GM12878 (cell line): Measurements from ENCODE around the gene LRRC23. TPM values are rescaled to one million over a fixed set of nuclear protein-coding genes. Genes with fewer than 3 reads are reported as not detected.

Experiments used
- EGR1 ChIP-seq, 2 experiments: IDR thresholded peaks; 1 replicate in 1 of 2; 2 replicates in 1 of 2; pipeline ENCODE4 v1.6.1; 2011 to 2012; ENCODE audit warnings: low read depth in 2 of 2, low read length in 2 of 2, borderline replicate concordance in 1 of 2, mild to moderate bottlenecking in 1 of 2, moderate library complexity in 1 of 2
- EP300 ChIP-seq, 2 experiments: fragments of 150-350 bp in 1 of 2; IDR thresholded peaks; 2 replicates each; pipeline ENCODE4 v1.6.1; 2011 to 2012; ENCODE audit warnings: low read depth in 2 of 2, low read length in 2 of 2, borderline replicate concordance in 1 of 2, improper control_type of control experiment in 1 of 2, inconsistent platforms in 1 of 2; ENCODE audit not compliant: control insufficient read depth in 1 of 2
- MYB ChIP-seq: fragments of 150-350 bp; IDR thresholded peaks from 2 replicates; pipeline ENCODE4 v1.6.1; 2014; ENCODE audit warnings: mild to moderate bottlenecking, low read depth, low read length, borderline replicate concordance
- NFYB ChIP-seq: IDR thresholded peaks from 2 replicates; pipeline ENCODE4 v1.6.1; 2011; ENCODE audit warnings: low read depth, mild to moderate bottlenecking, low read length, improper control_type of control experiment, moderate library complexity; ENCODE audit not compliant: insufficient read depth
- NKRF ChIP-seq: fragments of 450-650 bp; conservative IDR thresholded peaks from 2 replicates; pipeline ENCODE4 v1.6.1; 2017; ENCODE audit warnings: mild to moderate bottlenecking, moderate library complexity
- TCF12 ChIP-seq: IDR thresholded peaks from 2 replicates; pipeline ENCODE4 v1.6.1; 2011; ENCODE audit warnings: low read depth, mild to moderate bottlenecking, low read length
- polyA plus RNA-seq, 11 experiments: library from polyadenylated mRNA; depleted of rRNA in 4 of 11; unstranded in 6 of 11; stranded (reverse) in 5 of 11; fragments of >200 nt; fragmentation: Nextera tagmentation in 4 of 11; fragmentation: Illumina TruSeq in 1 of 11; extraction: Ambion mirVana in 4 of 11; extraction: Trizol in 1 of 11; gene quantifications; 1 replicate in 1 of 11; 2 replicates in 10 of 11; pipeline versions ENCODE4 v1.2.1 to v1.2.3, GENCODE V29; 2011 to 2016; ENCODE audit warnings: inconsistent platforms in 2 of 11, missing spikeins in 2 of 11, low read depth in 1 of 11
- total RNA-seq, 4 experiments: library from RNA; depleted of rRNA in 3 of 4; stranded (reverse); fragments of >200 nt in 3 of 4; fragmentation: Illumina TruSeq in 1 of 4; extraction: Trizol in 1 of 4; gene quantifications; 2 replicates each; pipeline versions ENCODE4 v1.2.1 to v1.2.3, GENCODE V29; 2013 to 2021
- TF ChIP-seq, protein P1 (sequence below): IDR thresholded peaks from 2 replicates; pipeline ENCODE4 v1.6.1; 2011; ENCODE audit warnings: borderline replicate concordance, low read depth, mild to moderate bottlenecking, moderate library complexity, low read length; ENCODE audit not compliant: insufficient read depth, poor library complexity, severe bottlenecking

The LRRC23 gene
- total and polyA plus RNA-seq, 10 of the 15 experiments (the other 5 are each of a cell fraction or from before 2014, with no cell fraction given) = 1.4 to 6.9 (median 3.4) TPM

DNA sequence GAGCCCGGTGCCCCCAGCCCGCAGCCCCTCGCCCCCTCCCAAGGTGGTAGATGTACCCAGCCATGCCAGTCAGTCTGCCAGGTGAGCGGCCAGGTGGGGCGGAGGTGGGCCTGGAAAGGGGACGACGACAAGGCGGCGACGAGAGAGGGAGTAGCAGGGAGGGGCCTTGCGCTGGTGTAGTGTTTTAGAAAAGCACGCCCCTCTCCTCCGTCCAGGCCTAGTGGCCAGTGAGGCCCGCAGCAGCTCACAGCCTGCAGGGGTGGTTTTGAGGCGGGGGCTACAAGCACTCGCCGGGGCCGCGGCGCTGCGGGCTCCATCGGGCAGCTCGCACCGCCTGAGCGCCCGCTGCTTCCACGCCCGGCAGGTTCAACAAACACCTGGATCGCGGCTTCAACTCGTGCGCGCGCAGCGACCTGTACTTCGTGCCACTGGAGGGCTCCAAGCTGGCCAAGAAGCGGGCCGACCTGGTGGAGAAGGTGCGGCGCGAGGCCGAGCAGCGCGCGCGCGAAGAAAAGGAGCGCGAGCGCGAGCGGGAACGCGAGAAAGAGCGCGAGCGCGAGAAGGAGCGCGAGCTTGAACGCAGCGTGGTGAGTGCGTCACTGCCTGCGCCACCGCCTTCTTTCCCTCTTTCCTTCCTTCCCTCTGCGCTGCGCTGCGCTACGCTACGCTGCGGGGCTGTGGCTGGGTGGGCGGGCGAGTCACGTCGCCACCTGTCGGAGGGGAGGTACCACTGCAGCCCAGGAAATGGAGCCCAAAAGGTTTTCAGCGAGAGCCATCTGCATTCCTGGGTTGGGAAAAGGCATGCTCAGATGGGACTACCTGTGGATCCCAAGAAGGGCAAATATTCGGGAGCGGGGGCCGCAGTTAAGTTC is 33.1 kb downstream of the LRRC23 start (continued):
- TF ChIP-seq TCF12 (0 out of 2 replicates have a peak, but pooled peaks have one; percentile 46), EP300 (IDR thresholded peaks at IDR 0.05; ENCODE audit: borderline replicate concordance in 1 of 2, control insufficient read depth in 1 of 2, low read depth in 2 of 2, low read length in 2 of 2) (no peak), NFYB (no peak), NKRF (peak; percentile 69; the same call in 1 of the 2 replicates), EGR1 (IDR thresholded peaks at IDR 0.05; ENCODE audit: borderline replicate concordance in 1 of 2, low read depth in 2 of 2, low read length in 2 of 2) (peak; percentile 72 to 94), MYB (no peak)
- TF ChIP-seq, protein P1, sequence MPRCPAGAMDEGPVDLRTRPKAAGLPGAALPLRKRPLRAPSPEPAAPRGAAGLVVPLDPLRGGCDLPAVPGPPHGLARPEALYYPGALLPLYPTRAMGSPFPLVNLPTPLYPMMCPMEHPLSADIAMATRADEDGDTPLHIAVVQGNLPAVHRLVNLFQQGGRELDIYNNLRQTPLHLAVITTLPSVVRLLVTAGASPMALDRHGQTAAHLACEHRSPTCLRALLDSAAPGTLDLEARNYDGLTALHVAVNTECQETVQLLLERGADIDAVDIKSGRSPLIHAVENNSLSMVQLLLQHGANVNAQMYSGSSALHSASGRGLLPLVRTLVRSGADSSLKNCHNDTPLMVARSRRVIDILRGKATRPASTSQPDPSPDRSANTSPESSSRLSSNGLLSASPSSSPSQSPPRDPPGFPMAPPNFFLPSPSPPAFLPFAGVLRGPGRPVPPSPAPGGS = peak; percentile 76
- TF ChIP-seq, all 136 proteins: peak for 60
